Kidney capillary endothelial cell (primary cell): Measurements from ENCODE around the gene NIPAL4.
"Not testable (repeated sequence)": the region's sequence is repeated elsewhere in the genome, so short reads cannot be mapped to it uniquely, and the experiment has no call there.

Source experiments
- DNase-seq: peaks from one replicate; pipeline ENCODE4 v3.0.0-alpha.2; 2018; ENCODE audit warnings: low spot score

The NIPAL4 gene

GRCh38 chr5:157459715-157460599 lies at the start of gene NIPAL4:
Gene NIPAL4 (plus strand): TSS chr5:157460213. CDS start chr5:157460321, 108 bp downstream.
- DNase-seq = no peak

GRCh38 chr5:157415838-157416237 lies 44.2 kb upstream of the NIPAL4 start:
- no peak for DNase-seq

- not testable (repeated sequence) for DNase-seq
Measured at GRCh38 chr5:157419521-157419920, 40.5 kb upstream of the NIPAL4 start.

- DNase-seq = not testable (repeated sequence)
Measured at GRCh38 chr5:157429920-157430319, 30.1 kb upstream of the NIPAL4 start.

GRCh38 chr5:157431544-157432200 lies 28.3 kb upstream of the NIPAL4 start:
- DNase-seq = peak; percentile 55

GRCh38 chr5:157434096-157434495 lies 25.9 kb upstream of the NIPAL4 start:
- DNase-seq = no peak

- no peak for DNase-seq
Measured at GRCh38 chr5:157443041-157443549, 16.9 kb upstream of the NIPAL4 start.

GRCh38 chr5:157444224-157444623 lies 15.8 kb upstream of the NIPAL4 start:
- no peak for DNase-seq

GRCh38 chr5:157445745-157446411 lies 14.1 kb upstream of the NIPAL4 start:
- no peak for DNase-seq

- no peak for DNase-seq
Measured at GRCh38 chr5:157446412-157446935, 13.5 kb upstream of the NIPAL4 start.

- no peak for DNase-seq
Measured at GRCh38 chr5:157447201-157447637, 12.8 kb upstream of the NIPAL4 start.

GRCh38 chr5:157449011-157449723 lies 10.8 kb upstream of the NIPAL4 start:
- no peak for DNase-seq

GRCh38 chr5:157450024-157450423 lies 10.0 kb upstream of the NIPAL4 start:
- DNase-seq = no peak

- DNase-seq = no peak
Measured at GRCh38 chr5:157451806-157452205, 8.2 kb upstream of the NIPAL4 start.

- DNase-seq = no peak
Measured at GRCh38 chr5:157454273-157454672, 5.7 kb upstream of the NIPAL4 start.

GRCh38 chr5:157455057-157455456 lies 5.0 kb upstream of the NIPAL4 start:
- DNase-seq = no peak

- DNase-seq = no peak
Measured at GRCh38 chr5:157456301-157456700, 3.7 kb upstream of the NIPAL4 start.

- DNase-seq = no peak
Measured at GRCh38 chr5:157457391-157457790, 2.6 kb upstream of the NIPAL4 start.

- DNase-seq = no peak
Measured at GRCh38 chr5:157458835-157459234, 1.2 kb upstream of the NIPAL4 start.

GRCh38 chr5:157460921-157461792 lies 1.1 kb downstream of the NIPAL4 start:
- DNase-seq = no peak

GRCh38 chr5:157463081-157463480 lies 3.1 kb downstream of the NIPAL4 start:
- DNase-seq = no peak
